GM19372 (cell line): ENCODE results near the gene KBTBD7.

ENCODE experiments used
- ATAC-seq: cut with Tn5 transposase; IDR thresholded peaks from one replicate; pipeline ENCODE4 v1.9.1; 2021; ENCODE audit warnings: mild to moderate bottlenecking, low read depth, moderate library complexity; ENCODE audit not compliant: unreplicated experiment

KBTBD7 gene, protein sequence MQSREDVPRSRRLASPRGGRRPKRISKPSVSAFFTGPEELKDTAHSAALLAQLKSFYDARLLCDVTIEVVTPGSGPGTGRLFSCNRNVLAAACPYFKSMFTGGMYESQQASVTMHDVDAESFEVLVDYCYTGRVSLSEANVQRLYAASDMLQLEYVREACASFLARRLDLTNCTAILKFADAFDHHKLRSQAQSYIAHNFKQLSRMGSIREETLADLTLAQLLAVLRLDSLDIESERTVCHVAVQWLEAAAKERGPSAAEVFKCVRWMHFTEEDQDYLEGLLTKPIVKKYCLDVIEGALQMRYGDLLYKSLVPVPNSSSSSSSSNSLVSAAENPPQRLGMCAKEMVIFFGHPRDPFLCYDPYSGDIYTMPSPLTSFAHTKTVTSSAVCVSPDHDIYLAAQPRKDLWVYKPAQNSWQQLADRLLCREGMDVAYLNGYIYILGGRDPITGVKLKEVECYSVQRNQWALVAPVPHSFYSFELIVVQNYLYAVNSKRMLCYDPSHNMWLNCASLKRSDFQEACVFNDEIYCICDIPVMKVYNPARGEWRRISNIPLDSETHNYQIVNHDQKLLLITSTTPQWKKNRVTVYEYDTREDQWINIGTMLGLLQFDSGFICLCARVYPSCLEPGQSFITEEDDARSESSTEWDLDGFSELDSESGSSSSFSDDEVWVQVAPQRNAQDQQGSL

DNA sequence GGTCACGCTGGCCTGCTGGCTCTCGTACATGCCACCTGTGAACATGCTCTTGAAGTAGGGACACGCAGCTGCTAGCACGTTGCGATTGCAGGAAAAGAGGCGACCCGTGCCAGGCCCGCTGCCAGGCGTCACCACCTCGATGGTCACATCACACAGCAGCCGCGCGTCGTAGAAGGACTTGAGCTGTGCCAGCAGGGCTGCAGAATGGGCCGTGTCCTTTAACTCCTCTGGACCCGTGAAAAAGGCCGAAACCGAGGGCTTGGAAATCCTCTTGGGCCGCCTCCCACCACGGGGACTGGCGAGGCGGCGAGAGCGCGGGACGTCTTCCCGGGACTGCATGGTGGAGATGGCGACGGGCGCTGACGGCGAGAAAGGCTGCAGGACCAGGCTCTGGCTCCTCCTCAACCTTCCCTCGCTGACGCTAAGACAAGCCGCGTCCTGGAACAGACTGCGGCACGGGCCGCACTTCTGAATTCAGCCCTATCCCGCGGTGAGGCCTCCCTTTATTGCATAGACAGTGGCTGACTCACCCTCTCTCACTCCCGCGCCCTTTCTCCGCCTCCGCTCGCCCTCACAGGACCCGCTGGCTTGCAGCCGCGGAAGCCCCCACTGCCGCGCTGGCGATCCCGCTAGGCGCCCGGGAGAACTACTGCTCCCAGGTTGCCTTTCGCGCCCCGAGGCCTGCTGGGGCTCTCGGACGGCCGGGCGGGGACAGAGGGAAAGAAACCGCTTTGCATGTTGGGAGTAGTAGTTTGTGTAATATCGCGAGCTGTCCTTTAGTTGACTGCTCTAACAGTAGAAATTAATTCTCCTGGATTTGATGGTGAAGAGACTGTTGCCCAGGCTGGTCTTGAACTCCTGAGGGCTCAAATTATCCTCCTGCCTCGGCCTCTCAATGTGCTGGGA is at the start of gene KBTBD7:
TSS of gene KBTBD7 (minus strand) at position 651 of the 906 bp plus-strand sequence. CDS start at position 339, 312 bp downstream.
- peak; percentile 92 for ATAC-seq

DNA sequence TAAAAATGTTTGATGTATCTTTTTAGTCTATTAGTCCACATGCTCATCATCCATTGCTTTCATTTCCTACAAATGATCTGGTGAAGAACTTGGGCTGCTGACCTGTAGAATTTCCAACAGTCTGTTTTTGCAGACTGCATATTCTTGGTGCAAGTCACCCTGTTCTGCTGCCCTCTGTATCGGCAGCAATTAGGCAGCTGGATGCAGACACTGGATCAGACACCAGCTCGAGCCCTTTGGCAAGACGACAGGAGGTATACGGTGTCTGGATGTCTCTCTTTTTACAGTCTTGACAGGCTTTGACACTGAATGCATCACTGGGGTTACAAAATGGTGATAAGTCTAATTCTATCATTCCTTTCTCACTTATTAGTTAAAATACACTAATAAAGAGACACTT is 47.3 kb upstream of the KBTBD7 start:
- no peak for ATAC-seq

DNA sequence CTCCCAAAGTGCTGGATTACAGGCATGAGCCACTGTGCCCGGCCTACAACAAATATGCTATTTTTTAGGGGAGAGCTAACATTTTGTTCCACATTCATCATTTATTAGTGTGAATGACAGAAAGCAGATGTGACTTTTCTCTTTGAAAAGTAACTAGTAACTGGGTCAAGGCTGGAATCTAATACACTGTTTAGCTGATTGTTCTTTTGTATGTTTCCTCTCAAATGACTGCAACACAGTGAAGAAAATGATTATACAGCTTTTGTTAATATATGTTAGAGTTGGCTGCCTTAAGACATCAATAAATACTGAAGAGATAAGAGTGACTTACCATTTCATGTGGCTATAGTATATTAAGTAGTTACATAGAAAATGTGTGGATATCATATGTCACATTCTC is 42.0 kb upstream of the KBTBD7 start:
- no peak for ATAC-seq

DNA sequence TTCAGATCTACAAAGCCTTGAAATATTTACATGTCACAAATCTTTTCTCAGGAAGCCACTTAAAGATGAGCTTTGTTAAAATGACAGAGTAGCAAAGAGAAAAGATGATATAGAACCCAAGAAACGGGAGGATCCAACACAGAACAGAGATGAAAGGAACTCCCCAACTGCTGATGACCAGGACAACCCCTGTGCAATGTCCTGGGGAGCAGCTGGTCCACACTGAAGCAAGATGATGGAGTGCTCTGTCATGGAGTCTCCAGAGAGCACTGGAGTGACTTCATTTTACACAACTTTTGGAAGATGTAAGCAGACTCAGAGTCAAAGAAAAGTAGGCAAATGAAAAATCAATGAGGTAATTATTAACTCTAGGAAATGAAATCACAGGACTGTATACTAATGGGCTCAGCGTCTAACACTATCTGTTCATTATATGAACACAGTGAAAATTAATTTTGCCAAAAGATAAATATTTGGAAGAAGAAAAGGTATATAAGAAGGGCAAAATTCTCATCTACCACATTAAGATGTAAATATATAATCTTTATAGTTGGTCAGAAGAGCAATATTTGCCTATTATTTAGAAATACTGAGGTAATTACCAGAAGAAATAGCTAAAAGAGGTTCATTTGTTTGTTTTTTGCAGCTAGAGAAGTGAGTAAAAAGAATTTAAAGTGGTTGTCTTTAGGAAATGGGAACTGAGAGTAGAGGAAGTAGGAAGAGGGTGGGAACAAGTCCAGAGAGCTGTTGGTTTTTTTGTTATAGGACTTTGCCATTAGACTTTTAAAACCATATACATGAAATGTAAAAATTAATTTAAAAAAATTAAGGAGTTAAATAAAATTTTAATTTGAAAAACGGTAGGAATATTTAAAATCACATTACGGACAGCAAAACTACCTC is 38.5 kb upstream of the KBTBD7 start:
- no peak for ATAC-seq

DNA sequence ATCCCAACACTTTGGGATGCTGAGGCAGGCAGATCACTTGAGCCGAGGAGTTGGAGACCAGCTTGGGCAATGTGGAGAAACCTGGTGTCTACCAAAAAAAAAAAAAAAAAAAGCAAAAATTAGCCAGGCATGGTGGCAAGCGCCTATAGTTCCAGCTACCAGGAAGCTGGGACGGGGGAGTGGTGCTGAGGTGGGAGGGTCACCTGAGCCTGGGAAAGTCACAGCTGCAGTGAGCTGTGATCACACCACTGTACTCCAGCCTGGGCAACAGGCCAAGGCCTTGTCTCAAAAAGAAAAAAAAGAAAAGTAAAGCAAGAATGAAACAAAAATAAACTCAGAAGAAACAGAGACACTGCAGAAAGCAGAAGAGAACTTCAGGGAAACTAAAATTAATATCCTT is 37.4 kb upstream of the KBTBD7 start:
- ATAC-seq = no peak

DNA sequence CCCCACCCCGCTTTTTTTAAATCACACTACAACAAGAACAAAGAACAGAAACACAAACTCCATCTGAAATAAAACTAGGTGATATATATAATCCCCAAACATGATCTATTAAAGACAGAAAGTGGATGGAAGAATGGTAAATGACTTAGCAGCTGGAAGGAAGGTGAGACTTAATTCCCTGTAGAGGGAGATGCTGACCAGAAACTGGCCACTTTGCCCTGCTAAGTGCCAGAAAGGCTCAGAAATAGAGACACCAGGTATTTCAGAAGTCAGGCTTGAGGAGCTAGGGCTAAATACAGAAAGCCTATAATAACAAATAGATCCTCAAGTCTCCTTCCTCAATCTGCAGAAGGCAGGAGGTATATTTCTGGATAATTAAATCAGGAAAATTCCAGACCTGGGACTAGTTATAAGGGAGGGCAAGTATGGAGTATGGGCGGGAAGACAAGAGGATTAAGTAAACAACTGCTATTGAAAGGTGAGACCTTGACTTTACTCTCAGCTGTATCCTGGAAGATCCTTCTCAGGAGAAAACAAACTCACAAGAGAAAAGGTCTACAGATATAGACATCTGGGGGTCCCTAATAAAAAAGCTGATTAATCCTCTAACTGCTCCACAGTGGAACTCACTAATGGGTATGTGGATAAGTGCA is 36.8 kb upstream of the KBTBD7 start:
- ATAC-seq = no peak

DNA sequence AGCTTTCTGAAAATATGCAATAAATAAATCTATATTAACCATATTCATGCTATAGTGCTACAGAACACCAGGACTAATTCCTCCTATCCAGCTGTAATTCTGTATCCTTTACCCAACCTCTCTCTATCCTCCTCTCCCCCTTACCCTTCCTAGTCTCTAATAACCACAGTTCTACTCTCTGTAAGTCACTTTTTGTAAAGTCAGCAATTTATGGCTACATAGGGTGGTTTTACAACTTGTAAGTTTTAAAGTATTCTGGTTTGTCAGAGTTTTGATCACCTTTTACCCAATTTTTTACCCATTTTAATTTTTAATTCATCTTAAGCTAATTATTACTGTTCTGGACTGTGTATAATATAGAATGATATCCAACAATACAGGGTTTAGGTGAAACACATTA is 35.0 kb upstream of the KBTBD7 start:
- no peak for ATAC-seq

DNA sequence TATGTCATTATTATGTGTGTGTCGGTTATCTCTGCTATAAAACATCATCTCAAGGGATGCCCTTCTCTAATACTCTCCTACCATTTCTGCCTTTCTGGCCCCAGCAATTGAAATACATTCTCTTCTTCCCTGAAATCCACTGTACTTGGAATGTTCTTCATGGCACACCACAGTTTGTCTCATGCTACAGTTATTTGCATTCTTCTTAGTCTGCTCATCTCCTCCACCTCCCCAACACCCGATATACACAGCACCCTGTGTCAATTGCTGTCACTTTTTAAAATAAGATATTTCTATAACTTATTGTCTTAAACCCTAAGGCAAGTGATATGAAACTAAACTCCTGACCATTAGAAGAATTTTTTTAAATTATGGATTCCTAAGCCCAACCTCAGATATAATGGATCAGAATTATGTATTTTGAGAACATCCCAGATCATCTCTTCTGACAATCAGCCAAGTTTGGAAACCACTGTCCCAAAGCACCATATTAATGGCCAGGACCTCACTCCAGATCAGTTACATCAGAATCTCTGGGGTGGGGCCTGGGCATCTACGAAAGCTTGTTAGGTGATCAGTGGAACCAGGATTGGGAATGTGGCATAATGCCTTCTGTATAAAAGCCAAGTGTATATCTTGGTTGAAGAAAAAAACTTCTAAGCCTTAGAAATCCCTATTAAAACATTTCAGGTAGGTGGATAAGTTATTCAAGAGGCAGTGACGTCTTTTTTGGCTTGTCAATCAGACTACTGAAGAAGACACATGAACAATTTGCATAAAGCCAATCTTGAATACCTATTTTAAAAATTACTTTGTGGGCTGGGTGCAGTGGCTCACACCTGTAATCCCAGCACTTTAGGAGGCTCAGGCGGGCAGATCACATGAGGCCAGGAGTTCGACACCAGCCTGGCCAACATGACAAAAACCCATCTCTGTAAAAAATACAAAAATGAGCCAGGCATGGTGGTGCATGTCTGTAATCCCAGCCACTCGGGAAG is 30.0 kb upstream of the KBTBD7 start:
- ATAC-seq = no peak

DNA sequence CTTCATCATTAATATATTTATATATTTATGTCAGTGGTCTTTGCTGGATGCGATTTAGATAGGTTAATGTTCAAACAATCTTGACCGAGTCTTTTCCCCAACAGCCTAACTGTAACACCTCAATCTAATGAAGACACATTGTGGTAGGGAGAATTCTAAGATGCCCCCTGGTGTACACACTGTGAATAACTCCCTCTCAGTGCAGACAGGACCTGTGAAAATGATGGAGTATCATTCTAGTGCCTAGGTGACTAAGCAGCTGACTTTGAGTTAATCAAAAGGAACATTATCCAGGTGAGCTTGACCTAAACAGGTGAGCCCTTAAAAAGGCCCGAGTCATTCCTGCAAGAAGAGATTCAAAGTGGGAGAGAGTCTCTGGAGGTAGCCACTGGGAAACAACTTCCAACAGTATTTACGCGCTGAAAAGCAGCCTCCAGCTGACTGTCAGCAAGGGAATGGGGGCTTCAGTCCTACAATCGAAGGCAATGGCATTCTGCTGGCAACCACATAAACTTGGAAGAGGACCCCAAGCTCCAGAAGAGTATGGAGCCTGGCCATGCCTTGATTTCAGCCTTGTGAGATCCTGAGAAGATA is 28.0 kb upstream of the KBTBD7 start:
- peak; percentile 81 for ATAC-seq

DNA sequence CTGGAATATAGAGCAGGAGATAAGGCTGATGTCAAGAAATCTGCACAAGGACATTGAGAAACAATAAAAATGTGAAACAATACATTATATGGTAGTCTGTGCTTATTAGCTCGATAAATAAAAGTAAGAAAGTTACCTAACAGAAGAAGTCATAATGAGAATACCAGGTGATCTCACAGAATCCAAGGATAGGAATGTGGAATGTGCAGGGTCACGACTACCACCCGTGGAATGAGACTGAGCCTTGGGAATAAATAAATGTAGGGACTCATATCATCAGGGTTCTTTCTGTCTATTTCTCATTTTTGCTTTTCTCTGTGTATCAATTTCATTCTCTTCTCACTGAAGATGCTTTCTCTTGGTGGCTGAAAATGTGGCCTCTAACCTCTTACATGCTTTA is 26.0 kb upstream of the KBTBD7 start:
- no peak for ATAC-seq

DNA sequence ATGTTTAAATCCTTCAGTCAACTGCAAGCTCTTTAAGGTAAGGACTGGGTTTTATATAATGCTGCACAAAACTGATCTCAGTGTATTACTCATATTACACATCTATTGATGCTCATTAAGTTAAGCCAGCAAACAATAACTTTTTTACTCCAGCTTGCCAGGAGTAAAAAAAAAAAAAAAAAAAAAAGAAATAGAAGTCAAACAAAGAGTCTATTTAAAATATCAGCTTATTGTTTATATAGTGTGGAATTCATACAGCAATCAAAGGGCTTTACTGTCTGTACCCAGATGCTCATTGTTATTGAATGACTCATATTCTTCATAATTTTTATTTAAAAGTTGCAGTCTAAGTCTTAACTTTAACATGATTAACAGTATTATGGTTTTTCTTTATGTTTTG is 21.8 kb upstream of the KBTBD7 start:
- no peak for ATAC-seq

DNA sequence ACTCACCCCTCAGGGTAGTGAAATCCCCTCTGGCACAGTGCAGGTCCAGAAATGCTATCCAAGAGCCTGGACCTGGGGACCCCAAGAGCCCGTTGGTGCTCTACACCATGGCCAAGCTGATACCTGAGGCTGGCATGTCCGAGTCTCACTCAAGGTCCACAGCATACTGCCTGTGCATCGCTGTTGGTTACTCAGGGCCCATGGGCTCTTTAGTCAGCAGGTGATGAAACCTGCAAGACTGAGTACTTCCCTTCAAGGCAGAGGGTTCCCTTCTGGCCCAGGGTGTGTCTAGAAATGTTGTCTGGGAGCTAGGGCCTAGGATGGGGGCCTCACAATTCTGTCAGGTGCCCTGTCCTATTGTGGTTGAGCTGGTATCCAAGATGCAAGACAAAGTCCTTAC is 19.6 kb upstream of the KBTBD7 start:
- ATAC-seq = no peak

DNA sequence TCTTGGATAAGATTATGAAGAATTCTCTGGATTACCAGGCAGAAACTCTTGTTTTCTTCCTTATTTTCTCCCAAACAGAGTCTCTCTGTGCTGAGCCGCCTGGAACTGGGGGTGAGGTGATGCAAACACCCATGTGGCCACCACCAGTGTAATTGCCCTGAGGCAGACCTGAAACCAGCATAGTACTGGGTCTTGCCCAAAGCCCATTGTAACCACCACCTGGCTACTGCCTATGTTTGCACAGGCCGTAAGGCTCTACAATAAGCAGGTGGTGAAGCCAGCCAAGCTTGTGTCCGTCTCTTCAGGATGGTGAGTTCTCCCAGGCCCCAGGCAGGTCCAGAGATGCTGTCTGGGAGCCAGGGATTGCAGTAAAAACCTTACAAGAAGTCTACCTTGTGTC is 18.9 kb upstream of the KBTBD7 start:
- no peak for ATAC-seq

DNA sequence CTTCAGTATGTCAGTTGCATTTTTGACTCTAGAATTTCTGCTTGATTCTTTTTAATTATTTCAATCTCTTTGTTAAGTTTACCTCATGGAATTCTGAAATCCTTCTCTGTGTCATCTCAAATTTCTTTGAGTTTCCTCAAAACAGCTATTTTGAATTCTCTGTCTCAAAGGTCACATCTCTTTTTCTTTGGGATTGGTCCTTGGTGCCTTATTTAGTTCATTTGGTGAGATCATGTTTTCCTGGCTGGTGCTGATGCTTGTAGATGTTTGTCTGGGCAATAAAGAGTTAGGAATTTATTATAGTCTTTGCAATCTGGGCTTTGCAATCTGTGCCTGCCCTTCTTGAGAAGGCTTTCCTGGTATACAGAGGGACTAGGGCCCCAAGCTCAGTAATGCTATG is 18.5 kb upstream of the KBTBD7 start:
- ATAC-seq = no peak

DNA sequence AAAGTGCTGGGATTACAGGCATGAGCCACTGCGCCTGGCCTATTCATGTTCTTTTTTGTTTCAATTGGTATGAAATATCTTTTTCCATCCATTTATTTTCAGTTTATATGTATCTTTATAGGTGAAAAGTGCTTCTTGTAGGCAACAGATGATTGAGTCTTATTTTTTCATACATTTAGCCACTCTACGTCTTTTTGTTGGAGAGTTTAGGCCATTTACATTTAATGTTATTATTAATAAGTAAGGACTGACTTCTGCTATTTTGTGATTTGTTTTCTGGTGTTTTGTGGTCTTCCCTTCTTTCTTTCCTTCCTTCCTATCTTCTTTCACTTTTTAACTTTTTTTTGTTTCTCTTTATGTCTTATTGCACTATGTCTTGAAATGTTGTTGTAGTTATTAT is 16.7 kb upstream of the KBTBD7 start:
- no peak for ATAC-seq

DNA sequence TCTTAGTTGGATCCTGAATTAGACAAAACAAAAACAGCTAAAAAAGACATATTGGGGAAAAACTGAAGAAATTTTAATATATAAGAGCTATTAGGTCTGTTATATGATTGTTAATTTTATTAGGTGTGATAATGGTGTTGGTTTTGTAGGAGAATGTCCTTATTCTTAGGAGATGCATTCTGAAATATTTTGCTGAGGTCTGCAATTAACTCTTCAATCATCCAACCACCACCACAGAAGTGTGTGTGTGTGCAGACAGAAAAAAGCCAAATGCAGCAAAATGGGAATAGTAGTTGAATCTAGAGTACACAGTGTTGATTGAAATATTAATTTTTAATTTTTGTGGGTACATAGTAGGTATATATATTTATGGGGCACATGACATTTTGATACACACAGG is 12.1 kb upstream of the KBTBD7 start:
- ATAC-seq = no peak

DNA sequence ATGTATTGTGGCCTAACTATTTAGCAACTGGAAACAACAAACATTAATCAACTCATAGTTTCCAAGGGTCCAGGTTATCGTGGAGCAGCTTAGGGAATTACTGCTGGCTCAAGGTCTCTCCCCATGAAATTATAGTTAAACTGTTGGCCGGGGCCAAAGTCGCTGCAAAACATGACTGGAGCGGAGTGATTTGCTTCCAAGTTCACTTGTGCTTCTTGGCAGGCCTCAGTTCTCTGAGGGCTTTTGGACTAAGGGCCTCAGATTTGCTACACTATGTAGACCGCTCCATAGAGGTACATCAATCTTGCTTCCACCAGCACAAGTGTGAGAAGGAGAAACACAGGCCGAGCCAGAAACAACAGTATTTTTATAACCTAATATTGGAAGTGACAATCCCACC is 9.4 kb upstream of the KBTBD7 start:
- ATAC-seq = no peak

DNA sequence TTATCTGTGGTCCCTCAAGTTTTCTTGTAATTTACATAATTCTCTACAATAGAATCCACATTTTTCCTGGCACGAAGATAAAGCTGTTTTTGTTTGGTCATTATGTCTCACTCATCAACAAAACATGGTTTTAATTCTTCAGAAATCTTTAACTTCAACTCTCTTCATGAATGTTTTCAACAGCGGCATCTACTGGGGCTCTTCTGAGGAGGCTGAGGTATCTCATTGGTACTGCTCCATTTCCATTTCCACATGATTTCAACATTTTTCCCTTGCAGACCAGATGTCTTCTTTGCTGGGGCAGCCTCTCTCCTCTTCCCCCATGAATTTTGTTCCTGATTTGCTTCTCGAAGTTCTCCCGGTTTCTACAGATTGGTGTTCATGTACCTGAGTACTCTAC is 5.8 kb upstream of the KBTBD7 start:
- no peak for ATAC-seq
